ENCODE data around the gene ACO1. TPM values are rescaled to one million over a fixed set of nuclear protein-coding genes. Genes with fewer than 3 reads are reported as not detected.
"Not testable (repeated sequence)": the region's sequence is repeated elsewhere in the genome, so short reads cannot be mapped to it uniquely, and the experiment has no call there.

Gene ACO1
- total RNA-seq (2014; rRNA removed; shearing (Covaris generic)) = 20.9 and 25.5 TPM in 2 replicates

- DNase-seq (ENCODE audit: low spot score) = peak; percentile 35
Measured at GRCh38 chr9:32384364-32385151, at the start of gene ACO1. Gene ACO1 (plus strand): TSS chr9:32384643. CDS start chr9:32405507, 20,864 bp downstream.

- DNase-seq (ENCODE audit: low spot score) = no peak
Measured at GRCh38 chr9:32334916-32335895, 49.2 kb upstream of the ACO1 start.

- no peak for DNase-seq (ENCODE audit: low spot score)
Measured at GRCh38 chr9:32339424-32339823, 45.0 kb upstream of the ACO1 start.

GRCh38 chr9:32340361-32340760 lies 44.1 kb upstream of the ACO1 start:
- DNase-seq (ENCODE audit: low spot score) = no peak

DNA sequence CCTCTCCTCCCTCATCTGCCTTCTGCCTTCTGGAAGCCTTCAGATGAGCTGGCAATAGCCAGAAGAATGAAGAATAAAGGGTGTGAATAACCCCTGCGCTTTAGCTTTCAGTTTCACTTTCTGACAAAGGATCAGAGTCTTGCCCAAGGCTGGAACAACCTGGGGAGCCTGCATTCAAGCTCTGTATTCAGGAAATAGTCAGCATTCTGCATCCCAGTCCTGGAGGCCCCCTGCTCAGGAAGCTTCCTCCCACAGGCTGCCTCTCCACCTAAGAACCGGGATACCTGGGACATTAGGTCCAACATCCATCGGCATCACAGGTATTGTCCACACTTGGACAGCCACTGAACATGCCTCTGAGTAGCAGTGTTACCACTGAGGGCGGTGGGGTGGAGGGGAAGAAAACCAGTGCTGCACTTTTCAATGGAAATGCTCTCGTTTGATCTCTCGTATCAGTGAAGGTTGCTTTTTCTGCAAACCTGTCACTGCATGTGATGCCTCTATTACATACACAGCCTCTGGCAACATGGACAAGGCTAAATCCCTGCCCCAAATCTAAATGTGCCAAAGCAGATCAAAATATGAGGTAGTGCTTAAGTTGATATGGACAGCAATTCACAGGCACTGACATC lies 39.8 kb upstream of the ACO1 start:
- DNase-seq (ENCODE audit: low spot score) = peak; percentile 48

- no peak for DNase-seq (ENCODE audit: low spot score)
Measured at GRCh38 chr9:32345243-32345642, 39.2 kb upstream of the ACO1 start.

DNA sequence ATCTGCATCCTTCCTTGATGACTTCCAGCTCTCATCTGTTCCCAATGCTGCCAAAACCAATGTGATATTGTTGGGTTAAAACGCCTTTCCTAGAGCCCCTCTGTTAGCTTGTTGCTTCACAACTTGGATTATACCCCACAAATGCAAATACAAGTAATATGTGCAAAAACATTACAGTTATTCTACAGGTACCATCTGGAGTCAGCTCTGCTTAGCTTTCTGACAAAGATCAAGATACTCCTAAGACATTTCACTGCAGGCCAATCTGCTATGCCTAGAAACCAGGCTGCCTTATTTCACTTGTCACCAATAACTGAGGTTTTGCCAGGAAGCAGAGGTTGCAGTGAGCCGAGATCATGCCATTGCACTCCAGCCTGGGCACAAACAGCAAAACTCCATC lies 36.9 kb upstream of the ACO1 start:
- no peak for DNase-seq (ENCODE audit: low spot score)

GRCh38 chr9:32348106-32348695 lies 36.2 kb upstream of the ACO1 start:
- DNase-seq (ENCODE audit: low spot score) = no peak

DNA sequence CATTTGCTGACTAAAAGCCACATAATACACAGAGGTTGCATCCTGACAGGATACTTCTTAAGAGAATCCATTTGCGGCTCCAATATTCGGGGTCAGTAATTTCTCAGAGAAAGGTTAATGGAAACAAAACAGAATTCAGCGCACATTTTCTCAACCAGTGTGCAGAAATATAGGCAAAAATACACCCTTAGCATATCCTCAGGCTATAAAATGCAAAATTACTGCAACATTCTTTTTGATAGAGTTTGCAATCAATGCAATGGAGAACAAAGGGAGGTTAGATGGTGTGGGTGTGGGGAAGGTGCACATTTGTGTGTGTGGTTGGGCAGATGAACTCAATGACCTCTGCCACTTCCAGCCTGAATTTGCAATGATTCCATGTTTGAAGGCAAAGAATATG lies 35.4 kb upstream of the ACO1 start:
- no peak for DNase-seq (ENCODE audit: low spot score)

DNA sequence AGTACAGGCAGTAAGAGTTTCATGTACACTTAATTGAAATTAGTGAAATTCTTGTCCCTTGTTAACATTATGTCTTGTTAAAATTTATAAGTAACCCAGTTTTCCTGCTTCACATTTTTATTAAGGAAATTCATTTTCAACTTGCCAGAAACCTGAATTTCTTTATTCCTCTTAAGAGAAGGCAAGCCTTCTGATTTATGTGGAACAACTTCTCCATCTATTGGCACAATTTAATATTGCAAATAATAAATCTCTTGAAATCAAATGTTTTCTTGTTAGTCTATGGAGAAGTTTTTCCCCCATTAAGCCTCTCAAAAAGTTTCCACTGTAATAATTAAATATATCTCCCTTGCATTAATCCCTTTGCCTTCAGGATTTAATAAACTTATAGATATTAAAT lies 33.8 kb upstream of the ACO1 start:
- DNase-seq (ENCODE audit: low spot score) = peak; percentile 11

DNA sequence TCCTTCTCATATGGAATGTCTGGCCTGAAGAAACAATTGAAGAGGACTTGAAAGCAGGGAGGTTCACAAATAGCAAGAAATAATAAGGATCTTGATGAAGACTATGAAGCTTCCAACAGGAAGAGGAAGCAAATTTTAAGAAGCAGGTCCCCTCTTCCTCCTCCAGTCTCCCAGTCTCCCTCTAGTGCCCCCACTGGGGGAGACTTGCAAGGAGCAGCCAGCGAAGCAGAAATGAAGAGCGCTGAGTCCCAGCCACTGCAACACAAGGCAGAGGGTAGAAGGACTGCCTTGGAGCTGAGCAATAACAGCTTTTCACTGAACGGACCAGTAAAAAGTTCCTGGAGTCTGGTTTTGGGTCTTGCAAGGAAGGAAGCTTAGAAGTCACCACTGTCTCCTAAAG lies 32.6 kb upstream of the ACO1 start:
- peak; percentile 28 for DNase-seq (ENCODE audit: low spot score)

DNA sequence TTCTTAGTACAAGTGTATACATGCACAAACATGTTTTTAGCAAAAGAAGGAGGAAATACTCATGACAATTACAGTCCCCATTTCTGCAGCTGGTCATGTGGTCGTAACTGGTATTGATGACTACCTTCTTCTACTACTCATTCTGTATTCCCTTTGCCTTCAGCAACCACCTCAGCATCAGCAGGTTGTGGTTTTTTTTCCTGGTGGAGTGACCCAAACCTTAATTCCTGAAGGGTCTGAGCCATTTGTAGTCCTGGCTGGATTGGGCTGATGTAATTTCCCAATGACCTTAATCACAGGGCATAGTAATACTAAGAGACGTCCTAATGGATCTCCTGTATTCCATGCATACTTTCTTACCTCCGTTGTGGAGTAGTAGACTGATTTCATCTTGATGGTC lies 31.0 kb upstream of the ACO1 start:
- not testable (repeated sequence) for DNase-seq (ENCODE audit: low spot score)

DNA sequence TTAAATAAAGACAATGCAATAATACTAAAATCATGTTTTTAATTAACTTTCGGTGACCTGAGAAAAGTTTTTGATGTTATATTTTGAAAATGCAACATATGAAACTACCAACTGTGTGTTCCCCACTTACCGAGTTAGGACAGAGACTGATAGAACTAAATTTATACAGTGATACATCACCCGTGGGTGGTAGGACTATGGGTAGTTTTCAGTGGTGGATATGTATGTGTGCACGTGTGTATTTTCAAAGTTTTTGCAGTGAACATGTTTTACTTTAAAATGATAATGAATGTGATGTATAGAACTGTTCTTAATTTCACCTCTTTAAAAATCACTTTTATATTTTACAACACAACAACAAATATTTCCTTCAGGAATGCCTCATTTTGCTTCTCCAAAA lies 25.0 kb upstream of the ACO1 start:
- no peak for DNase-seq (ENCODE audit: low spot score)

DNA sequence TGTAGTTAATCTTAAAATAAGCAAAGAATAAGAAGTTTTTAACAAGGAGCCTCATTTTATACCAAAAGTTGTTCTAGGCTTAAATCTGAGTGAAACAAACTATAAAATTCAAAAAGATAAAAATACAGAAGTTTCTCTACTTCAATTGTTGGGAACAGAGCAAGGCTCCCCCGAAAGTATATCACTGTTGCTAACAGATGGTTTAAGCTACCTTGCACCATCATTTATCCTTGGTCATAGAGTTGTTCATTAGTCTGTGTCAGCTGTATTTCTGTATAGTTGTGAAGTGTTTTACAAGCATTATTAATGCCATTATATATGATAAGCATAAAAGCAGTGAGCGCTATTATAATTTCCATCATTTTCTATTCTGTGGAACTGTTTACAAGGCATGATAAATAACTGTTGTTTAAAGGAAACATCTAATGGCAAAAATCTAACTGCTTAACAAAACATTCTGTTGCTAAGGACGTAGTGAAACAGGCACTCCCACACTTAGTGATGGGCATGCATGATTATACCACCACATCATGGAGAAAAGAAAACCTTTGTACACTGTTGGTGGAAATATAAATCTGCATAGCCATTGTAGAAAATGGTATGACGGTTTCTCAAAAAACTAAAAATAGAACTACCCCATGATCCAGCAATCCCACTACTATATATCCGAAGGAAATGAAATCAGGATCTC lies 23.3 kb upstream of the ACO1 start:
- no peak for DNase-seq (ENCODE audit: low spot score)

DNA sequence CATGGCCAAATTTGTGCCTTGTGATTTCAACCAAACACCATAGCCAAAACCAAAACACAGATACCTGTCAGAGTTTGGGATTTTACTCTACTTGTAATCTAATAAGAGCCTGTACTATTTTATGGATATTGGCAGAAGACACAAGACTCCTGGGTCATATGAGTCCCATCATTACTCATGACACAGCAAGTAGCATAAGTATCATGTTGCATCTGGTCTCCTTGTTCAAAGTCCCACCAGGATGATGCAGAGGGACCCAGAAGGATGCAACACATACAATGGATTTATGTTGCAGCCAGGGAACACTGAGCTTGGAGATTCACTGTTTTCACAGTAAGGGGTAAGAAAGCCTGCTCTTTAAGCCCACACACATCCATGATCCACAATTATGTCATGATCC lies 13.2 kb upstream of the ACO1 start:
- no peak for DNase-seq (ENCODE audit: low spot score)

DNA sequence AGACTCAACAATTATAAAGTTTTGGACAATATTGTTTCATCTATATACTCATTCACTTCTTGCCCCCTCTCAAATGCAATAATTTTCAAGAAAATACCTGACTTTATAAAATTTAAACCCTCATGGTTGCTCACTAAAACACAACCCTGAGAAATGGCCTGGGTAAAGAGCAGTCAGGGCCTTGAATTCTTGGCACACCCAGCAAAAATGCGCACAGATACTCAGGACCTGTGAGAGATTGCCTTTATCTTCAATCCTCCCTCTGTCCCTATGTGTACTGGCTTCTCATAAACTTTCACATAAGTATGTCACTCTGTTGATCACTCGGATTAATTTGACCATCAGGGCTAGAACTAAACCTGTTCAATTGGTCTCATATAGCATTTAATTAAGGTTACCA lies 12.8 kb upstream of the ACO1 start:
- no peak for DNase-seq (ENCODE audit: low spot score)

DNA sequence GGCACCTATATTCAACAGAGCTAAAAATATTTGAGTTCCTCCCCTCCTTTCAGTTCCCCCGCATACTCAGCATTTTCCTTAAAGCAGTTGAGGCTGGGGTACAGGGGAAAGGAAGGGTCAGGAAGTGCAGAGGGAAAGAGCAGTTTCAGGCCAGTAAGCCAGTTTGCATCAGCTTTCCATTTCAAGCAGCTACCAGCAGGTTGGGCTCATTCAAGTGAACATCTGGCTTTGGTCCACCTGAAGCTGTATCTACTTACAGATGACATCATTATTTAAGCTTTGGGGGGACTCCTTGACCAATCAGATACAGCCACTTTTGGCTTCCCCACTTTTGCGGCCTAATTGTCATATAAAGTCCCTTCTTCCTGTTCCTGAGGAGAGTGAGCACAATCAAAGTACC lies 8.2 kb upstream of the ACO1 start:
- no peak for DNase-seq (ENCODE audit: low spot score)

DNA sequence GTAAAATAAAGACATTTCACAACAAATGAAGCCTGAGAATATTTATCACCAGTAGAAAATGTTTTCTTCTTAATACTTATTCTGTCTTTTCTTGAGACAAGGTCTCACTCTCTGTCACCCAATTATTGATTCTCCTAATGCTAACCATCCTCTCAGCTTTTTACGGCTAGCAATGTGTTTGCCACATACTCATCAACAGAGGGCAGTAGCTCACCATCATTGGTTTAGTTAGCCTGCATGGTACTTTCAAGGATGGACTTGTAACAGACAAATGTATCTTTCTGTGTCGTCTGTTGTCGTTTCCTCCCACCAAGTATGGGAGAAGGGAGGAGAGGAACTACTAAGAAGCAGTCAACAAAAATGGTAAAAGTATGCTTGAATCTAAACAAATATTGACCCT lies 5.9 kb upstream of the ACO1 start:
- peak; percentile 49 for DNase-seq (ENCODE audit: low spot score)

GRCh38 chr9:32378993-32379729 lies 5.3 kb upstream of the ACO1 start:
- peak; percentile 66 for DNase-seq (ENCODE audit: low spot score)

DNA sequence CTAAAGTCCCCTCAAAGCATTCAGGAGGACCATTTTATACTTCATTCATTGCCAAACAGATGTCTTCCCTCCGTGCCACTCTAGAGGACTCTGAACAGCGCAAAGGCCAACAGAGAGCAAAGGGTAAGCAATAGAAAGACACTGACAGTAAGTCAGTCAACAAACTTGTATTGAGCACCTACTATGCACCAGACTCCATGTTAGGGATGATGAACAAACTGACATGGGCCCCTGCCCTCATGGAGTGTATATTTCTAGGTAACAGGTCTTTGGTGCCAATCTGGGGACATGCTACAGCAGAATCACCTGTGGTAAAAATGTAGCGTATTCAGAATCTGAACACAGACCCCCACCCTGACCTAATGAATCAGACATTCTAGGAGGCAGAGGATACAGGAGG lies 3.5 kb upstream of the ACO1 start:
- no peak for DNase-seq (ENCODE audit: low spot score)

Data from H4 (cell line).